Activated CD4-positive, CD25-positive, alpha-beta regulatory T cell treated with anti-CD3 and anti-CD28 coated beads, Interleukin-2, amount 50 U/mL, for 72 hours (primary cell): Measurements from ENCODE around the gene TSHZ2.

ENCODE experiments used
- DNase-seq: peaks from one replicate; pipeline ENCODE4 v3.0.0; 2021

The TSHZ2 gene

DNA sequence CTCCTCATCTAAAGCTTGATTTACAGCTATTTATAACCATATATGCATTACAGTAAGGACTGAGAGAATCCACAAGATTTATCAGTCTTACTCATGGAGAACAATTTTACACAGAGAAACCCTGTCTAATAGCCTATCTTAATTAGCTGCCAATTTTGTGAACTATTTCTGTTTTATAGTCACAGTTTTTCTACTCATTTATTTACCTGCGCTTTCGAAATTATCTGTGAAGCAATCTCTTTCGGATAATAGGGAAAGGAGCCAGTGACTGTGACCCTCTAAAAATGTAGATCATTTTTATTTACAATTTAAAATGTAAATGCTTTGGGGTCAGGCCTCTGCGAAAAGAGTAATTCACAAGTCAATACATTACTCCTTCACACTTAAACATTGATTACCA is 98.1 kb downstream of the TSHZ2 start:
- no peak for DNase-seq

GRCh38 chr20:53070706-53071392 is 98.7 kb downstream of the TSHZ2 start:
- no peak for DNase-seq

DNA sequence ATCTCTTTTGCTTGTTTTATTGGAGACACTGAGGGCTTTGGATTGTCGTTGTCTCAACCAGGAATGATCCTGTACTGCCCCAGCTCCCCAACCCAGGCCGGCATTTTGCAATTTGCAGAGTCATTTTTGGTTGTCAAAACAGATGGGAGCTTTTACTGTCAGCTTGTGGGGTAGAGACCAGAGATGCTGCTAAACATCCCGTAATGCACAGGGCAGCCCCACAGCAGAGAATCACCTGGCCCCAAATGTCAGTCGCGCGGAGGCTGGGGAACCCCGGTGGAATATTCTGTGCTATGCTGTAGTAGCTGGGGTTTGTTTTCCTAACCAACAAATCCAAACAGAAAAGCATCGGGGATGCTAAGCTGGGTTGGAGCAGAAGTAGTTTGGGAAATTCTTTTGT is 99.7 kb downstream of the TSHZ2 start:
- no peak for DNase-seq

DNA sequence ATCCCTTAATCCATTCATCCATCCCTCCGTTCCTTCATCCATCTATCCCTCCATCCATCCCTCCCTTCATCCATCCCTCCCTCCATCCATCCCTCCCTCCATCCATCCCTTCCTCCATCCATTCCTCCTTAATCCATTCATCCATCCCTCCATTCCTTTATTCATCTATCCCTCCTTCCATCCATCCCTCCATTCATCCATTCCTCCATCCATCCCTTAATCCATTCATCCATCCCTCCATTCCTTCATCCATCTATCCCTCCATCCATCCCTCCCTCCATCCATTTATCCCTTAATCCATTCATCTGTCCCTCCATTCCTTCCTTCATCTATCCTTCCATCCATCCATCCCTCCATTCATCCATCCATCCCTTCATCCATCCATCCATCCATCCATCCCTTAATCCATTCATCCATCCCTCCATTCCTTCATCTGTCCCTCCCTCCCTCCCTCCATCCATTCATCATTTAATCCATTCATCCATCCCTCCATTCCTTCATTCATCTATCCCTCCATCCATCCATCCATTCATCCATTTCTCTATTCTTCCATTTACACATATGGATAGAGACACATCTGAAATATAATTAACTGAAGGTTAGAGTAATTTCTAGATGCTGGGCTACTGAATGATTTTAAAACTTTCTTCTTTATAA is 100.9 kb downstream of the TSHZ2 start:
- no peak for DNase-seq

- no peak for DNase-seq
These were observed 101.7 kb downstream of the TSHZ2 start for GRCh38 chr20:53073636-53074415.

- DNase-seq = no peak
These were observed 102.7 kb downstream of the TSHZ2 start for GRCh38 chr20:53074811-53075314.

GRCh38 chr20:53076668-53077067 is 104.5 kb downstream of the TSHZ2 start:
- no peak for DNase-seq

DNA sequence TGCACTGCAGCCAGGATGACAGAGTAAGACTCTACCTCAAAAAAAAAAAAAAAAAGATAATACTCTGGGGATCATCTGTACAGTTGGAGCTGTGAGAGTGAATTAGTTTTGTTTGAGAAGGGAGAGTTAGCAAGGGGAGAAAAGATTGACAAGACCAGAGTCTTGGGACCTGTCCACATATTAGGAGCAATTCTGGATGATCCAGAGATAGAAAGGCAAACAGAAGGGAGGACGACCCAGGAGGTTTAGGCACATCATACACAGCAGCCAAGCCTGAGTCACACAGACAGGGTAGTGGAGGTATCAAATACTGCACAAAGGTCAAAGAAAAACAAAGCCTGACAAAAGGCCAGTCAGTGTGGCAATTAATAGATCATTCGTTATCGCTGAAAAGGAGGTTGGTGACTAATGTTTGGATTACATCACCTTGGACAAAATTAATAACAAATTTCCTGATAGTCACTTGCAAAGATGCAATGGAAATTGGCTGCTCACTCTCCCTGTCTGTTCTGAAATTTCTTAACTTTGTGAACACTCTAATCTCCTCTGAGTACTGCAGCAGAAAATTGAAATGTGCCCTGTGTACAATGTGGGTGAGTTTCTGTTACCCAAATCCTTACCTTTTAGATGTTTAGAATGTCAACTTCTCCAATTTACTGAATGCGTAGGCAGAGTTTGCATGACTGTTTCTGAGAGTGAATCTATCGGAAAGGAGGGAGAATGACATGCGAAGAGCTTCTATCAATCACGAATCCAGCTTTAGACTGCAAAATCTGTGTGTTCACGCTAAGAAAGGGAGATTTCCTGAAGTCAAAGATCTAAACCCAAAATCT is 105.4 kb downstream of the TSHZ2 start:
- no peak for DNase-seq

- no peak for DNase-seq
These were observed 106.6 kb downstream of the TSHZ2 start for GRCh38 chr20:53078761-53079160.

- DNase-seq = no peak
These were observed 107.1 kb downstream of the TSHZ2 start for GRCh38 chr20:53079261-53079691.

- DNase-seq = no peak
These were observed 107.9 kb downstream of the TSHZ2 start for GRCh38 chr20:53079828-53080686.

DNA sequence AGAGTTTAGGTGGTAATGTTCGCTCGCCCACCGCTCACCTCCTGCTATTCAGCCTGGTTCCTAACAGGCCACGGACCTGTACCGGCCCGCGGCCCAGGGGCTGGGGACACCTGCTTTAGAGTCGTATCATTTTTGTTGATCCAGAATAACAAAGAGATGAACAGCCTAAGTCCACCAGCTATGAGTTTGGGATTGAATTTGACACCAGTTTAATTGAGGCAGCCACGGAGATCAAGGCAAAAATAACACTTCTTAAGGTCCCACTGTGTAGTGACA is 108.5 kb downstream of the TSHZ2 start:
- DNase-seq = no peak

DNA sequence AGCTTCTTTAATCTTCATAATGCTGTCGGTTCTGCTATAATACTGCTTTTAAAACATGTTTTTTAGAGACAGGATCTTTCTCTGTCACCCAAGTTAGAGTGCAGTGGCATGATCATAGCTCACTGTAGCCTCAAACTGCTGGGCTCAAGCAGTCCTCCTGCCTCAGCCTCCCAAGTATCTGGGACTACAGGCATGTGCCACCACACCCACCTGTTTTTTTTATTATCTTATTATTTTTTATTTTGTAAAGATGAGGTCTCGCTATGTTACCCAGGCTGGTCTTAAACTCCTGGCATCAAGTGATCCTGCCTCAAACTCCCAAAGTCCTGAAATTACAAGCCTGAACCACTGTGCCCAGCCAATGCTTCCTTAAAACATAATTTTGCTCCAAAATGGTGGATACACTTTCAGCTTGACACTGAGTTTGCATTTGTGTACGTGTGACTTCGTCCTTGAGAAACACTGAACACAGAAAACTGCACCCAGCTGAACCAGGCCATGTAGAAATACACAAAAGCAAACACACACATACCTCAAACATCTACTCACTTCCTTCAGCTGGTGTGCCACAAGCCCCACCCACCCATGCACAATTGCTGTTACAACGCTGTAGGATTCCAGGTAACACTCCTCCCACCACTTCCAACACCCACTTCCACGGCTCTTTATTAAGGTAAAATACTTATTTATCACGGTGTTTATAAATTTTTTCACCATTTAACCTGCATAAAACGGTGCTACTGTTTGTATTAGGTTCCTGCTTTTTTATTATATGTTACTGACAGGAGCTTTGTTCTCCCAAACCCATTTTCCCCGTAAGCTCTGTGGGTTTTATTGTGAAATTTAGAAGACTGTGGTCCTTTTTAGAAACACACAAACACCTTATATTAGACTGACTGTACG is 109.1 kb downstream of the TSHZ2 start:
- DNase-seq = no peak

DNA sequence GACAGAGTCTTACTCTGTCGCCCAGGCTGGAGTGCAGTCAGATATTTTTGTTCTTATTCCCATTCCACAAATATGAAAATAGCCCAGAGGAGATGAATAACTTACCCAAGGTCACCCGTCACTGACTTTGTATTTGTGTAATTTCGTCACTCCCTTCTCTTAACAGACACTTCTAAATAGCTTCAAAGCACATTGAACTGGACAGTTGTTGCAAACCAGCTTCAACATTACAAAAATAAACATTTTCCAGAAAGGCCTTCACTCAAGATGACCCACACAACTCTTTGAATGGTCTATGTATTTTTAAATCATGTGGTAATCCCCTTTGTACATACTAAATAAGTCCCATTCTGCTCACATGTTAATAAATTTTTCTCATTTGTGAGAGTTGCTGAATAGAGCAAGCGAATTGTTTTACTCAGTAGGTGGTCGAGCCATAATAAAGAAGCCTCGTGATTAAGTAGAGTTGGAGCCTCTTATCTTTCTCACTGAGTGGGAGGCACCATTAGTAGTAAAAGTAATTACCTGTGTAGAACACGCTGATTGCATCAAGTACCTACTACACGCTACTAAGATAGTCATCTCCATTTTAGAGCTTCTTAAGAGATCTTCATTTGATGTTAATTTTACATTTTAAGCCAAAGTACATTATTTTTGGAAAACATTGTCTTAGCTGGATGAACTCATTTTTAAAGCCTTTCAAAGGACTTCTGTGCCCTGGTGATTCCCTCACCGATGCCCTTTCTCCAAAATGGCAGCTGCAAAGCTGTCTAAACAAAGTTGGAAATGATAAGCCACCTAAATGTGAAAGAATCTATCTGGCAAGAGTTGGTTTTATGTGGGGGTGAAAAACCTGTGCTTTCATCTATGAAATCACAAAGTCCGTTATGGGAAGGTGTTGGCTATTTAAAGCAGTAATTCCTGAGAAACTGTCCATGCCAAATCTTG is 110.0 kb downstream of the TSHZ2 start:
- DNase-seq = no peak

DNA sequence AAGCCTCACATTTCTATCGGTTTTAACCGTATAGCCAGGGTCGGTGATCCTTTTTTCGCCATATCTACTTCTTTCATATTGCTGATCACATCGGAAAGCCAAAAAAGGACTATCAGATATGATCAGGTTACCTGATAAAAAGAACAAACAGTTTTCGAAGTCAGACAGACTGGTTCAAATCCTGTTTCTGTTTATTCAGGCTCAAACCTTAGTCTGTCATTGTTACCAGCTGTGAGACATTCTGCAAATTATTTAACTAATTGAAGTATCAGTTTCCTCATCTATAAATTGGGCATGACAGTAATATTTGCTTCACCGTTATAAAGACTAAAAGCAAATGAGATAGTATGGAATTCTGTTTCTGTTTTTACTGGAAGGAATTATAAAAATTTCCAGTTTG is 111.3 kb downstream of the TSHZ2 start:
- DNase-seq = no peak

GRCh38 chr20:53084408-53084997 is 112.3 kb downstream of the TSHZ2 start:
- DNase-seq = no peak

- DNase-seq = no peak
These were observed 113.6 kb downstream of the TSHZ2 start for GRCh38 chr20:53085720-53086119.

GRCh38 chr20:53087037-53087777 is 115.0 kb downstream of the TSHZ2 start:
- DNase-seq = no peak

GRCh38 chr20:53088786-53089185 is 116.6 kb downstream of the TSHZ2 start:
- no peak for DNase-seq
